A673 (cell line): Measurements from ENCODE around the gene ACBD7.

Experiments
- EZH2 ChIP-seq: fragments of 200-600 bp; sonication (generic); IDR thresholded peaks from 2 replicates; pipeline ENCODE4 v1.6.1; 2017; ENCODE audit warnings: borderline replicate concordance, low read depth, mild to moderate bottlenecking, mixed read lengths, antibody characterized with exemption, low read length; ENCODE audit not compliant: poor library complexity, severe bottlenecking
- TF ChIP-seq, protein P1 (sequence below): fragments of 300-800, 200-600 bp; sonication (generic); conservative IDR thresholded peaks from 2 replicates; pipeline ENCODE4 v1.5.1; 2017; ENCODE audit warnings: low read depth, mild to moderate bottlenecking, antibody characterized with exemption, low read length, moderate library complexity, mixed read lengths

- TF ChIP-seq, protein P1, sequence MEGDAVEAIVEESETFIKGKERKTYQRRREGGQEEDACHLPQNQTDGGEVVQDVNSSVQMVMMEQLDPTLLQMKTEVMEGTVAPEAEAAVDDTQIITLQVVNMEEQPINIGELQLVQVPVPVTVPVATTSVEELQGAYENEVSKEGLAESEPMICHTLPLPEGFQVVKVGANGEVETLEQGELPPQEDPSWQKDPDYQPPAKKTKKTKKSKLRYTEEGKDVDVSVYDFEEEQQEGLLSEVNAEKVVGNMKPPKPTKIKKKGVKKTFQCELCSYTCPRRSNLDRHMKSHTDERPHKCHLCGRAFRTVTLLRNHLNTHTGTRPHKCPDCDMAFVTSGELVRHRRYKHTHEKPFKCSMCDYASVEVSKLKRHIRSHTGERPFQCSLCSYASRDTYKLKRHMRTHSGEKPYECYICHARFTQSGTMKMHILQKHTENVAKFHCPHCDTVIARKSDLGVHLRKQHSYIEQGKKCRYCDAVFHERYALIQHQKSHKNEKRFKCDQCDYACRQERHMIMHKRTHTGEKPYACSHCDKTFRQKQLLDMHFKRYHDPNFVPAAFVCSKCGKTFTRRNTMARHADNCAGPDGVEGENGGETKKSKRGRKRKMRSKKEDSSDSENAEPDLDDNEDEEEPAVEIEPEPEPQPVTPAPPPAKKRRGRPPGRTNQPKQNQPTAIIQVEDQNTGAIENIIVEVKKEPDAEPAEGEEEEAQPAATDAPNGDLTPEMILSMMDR, result no peak
- no peak for TF ChIP-seq EZH2
These were observed 16.2 kb downstream of the ACBD7 start for GRCh38 chr10:15072358-15072757.
